Measurements from ENCODE around the gene ST6GALNAC4.

Gene ST6GALNAC4

GRCh38 chr9:127927988-127928675, 11.3 kb upstream of the ST6GALNAC4 start:
- POLR2A ChIA-PET: no interaction called here
- CTCF ChIA-PET: interaction anchor here (0.8 to 7.9 kb wide), 3 partner anchors 15 to 193 kb away, joined by 4 to 48 read pairs (median 9); partner anchors contain the start of gene TOR2A

GRCh38 chr9:127927201-127927987, 10.6 kb upstream of the ST6GALNAC4 start:
- POLR2A ChIA-PET: no interaction called here
- CTCF ChIA-PET: no interaction called here
- peak; percentile 54 for DNase-seq (ENCODE audit: extremely low spot score)

More at GRCh38 chr9:127927988-127928675, 11.3 kb upstream of the ST6GALNAC4 start:
- DNase-seq (ENCODE audit: extremely low spot score): no peak
- no peak for TF ChIP-seq CTCF (IDR thresholded peaks at IDR 0.05; ENCODE audit: control extremely low read depth, extremely low read depth, low read depth, missing control alignments)

GRCh38 chr9:127926906-127927200, 10.0 kb upstream of the ST6GALNAC4 start:
- POLR2A ChIA-PET: no interaction called here
- no peak for TF ChIP-seq CTCF (IDR thresholded peaks at IDR 0.05; ENCODE audit: control extremely low read depth, extremely low read depth, low read depth, missing control alignments)
- CTCF ChIA-PET: no interaction called here
- DNase-seq (ENCODE audit: extremely low spot score): no peak

More at GRCh38 chr9:127927201-127927987, 10.6 kb upstream of the ST6GALNAC4 start:
- no peak for TF ChIP-seq CTCF (IDR thresholded peaks at IDR 0.05; ENCODE audit: control extremely low read depth, extremely low read depth, low read depth, missing control alignments)

- ChIA-PET POLR2A (interaction anchor here (0.6 kb wide), 1 partner anchor 157 kb away, joined by 3 read pairs; no protein-coding TSS in a partner anchor), CTCF (interaction anchor here (1.3 kb wide), 1 partner anchor 17 kb away, joined by 5 read pairs; no protein-coding TSS in a partner anchor)
- no peak for DNase-seq (ENCODE audit: extremely low spot score)
- no peak for TF ChIP-seq CTCF (IDR thresholded peaks at IDR 0.05; ENCODE audit: control extremely low read depth, extremely low read depth, low read depth, missing control alignments)
These were observed 9.4 kb upstream of the ST6GALNAC4 start for GRCh38 chr9:127925959-127926905.

GRCh38 chr9:127924736-127925444, 8.0 kb upstream of the ST6GALNAC4 start:
- TF ChIP-seq CTCF (IDR thresholded peaks at IDR 0.05; ENCODE audit: control extremely low read depth, extremely low read depth, low read depth, missing control alignments): no peak
- CTCF ChIA-PET: interaction anchor here (0.8 to 6.7 kb wide), 3 partner anchors 18 to 190 kb away, joined by 3 to 52 read pairs (median 5); partner anchors contain the start of gene TOR2A
- POLR2A ChIA-PET: interaction anchor here (1.0 kb wide), 1 partner anchor 8 kb away, joined by 4 read pairs; the partner anchor contains the start of gene ST6GALNAC4
- DNase-seq (ENCODE audit: extremely low spot score): no peak

Data from GM10248 (cell line).